ENCODE measurements around the gene PALM3. TPM values are rescaled to one million over a fixed set of nuclear protein-coding genes. Genes with fewer than 3 reads are reported as not detected.

The PALM3 gene
- total RNA-seq, 1 experiment from 2014 or later = 21.8 TPM

GRCh38 chr19:14066134-14066533, 4.3 kb upstream of the PALM3 start:
- H3K9me3 ChIP-seq (ENCODE audit: low read depth, low read length, poor library complexity, severe bottlenecking) = no peaks in the 10 kb centered on the region
- H3K27ac ChIP-seq (ENCODE audit: low read depth, low read length, poor library complexity, severe bottlenecking) = no peak overlapping the region
- H3K27me3 ChIP-seq (replicated peaks; ENCODE audit: insufficient read depth, low read depth, low read length, poor library complexity) = no peaks in the 10 kb centered on the region
- no peak for DNase-seq (ENCODE audit: low spot score)
- no TSS peak for BruUV-seq (replicated peaks)
- intact Hi-C loops (cut with micrococcal nuclease; ENCODE audit: unreplicated experiment) = no loop called here
- CTCF ChIA-PET = no interaction called here
- POLR2A ChIA-PET (ENCODE audit: low non-redundant PET) = no interaction called here
- H3K4me3 ChIP-seq (ENCODE audit: low read depth, low read length, poor library complexity, severe bottlenecking) = no peak overlapping the region
- H3K36me3 ChIP-seq (ENCODE audit: insufficient read depth, low read length, poor library complexity, severe bottlenecking) = no peaks in the 10 kb centered on the region
- TF ChIP-seq, protein P1, sequence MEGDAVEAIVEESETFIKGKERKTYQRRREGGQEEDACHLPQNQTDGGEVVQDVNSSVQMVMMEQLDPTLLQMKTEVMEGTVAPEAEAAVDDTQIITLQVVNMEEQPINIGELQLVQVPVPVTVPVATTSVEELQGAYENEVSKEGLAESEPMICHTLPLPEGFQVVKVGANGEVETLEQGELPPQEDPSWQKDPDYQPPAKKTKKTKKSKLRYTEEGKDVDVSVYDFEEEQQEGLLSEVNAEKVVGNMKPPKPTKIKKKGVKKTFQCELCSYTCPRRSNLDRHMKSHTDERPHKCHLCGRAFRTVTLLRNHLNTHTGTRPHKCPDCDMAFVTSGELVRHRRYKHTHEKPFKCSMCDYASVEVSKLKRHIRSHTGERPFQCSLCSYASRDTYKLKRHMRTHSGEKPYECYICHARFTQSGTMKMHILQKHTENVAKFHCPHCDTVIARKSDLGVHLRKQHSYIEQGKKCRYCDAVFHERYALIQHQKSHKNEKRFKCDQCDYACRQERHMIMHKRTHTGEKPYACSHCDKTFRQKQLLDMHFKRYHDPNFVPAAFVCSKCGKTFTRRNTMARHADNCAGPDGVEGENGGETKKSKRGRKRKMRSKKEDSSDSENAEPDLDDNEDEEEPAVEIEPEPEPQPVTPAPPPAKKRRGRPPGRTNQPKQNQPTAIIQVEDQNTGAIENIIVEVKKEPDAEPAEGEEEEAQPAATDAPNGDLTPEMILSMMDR (conservative IDR thresholded peaks at IDR 0.05; ENCODE audit: low read depth, low read length) = no peak
- no peak for TF ChIP-seq EZH2 (IDR thresholded peaks at IDR 0.05; ENCODE audit: borderline replicate concordance, low read depth, low read length, poor library complexity, severe bottlenecking)
- no peaks in the 10 kb centered on the region for H3K4me1 ChIP-seq (ENCODE audit: insufficient read depth, low read length, poor library complexity, severe bottlenecking)

DNA sequence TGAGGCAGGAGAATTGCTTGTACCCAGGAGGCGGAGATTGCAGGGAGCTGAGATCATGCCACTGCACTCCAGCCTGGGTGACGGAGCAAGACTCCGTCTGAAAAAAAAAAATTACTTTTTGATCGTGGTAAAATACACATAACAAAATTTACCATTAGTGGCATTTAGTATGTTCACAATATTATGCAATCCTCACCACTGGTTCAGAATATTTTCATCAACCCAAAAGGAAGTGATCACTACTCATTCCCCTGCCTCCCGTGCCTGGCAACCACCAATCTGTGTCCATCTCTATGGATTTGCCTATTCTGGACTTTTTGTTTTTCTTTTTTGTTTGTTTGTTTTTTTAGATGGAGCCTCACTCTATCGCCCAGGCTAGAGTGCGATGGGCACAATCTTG, 1.2 kb upstream of the PALM3 start:
- Histone ChIP-seq H3K36me3 (ENCODE audit: insufficient read depth, low read length, poor library complexity, severe bottlenecking) (no peaks in the 10 kb centered on the region), H3K9me3 (ENCODE audit: low read depth, low read length, poor library complexity, severe bottlenecking) (no peaks in the 10 kb centered on the region), H3K27me3 (replicated peaks; ENCODE audit: insufficient read depth, low read depth, low read length, poor library complexity) (no peaks in the 10 kb centered on the region), H3K4me1 (ENCODE audit: insufficient read depth, low read length, poor library complexity, severe bottlenecking) (peaks cover 8% of the 10 kb centered on the region), H3K27ac (ENCODE audit: low read depth, low read length, poor library complexity, severe bottlenecking) (no peak overlapping the region), H3K4me3 (ENCODE audit: low read depth, low read length, poor library complexity, severe bottlenecking) (no peak overlapping the region)
- no peak for TF ChIP-seq EZH2 (IDR thresholded peaks at IDR 0.05; ENCODE audit: borderline replicate concordance, low read depth, low read length, poor library complexity, severe bottlenecking)
- TF ChIP-seq, protein P1 (conservative IDR thresholded peaks at IDR 0.05; ENCODE audit: low read depth, low read length) = no peak
- POLR2A ChIA-PET (ENCODE audit: low non-redundant PET) = no interaction called here
- DNase-seq (ENCODE audit: low spot score) = no peak
- intact Hi-C loops (cut with micrococcal nuclease; ENCODE audit: unreplicated experiment) = no loop called here
- BruUV-seq (replicated peaks) = no TSS peak
- CTCF ChIA-PET = no interaction called here

GRCh38 chr19:14062558-14062855, 631 bp upstream of the PALM3 start:
- no TSS peak for BruUV-seq (replicated peaks)
- no peak for DNase-seq (ENCODE audit: low spot score)
- Histone ChIP-seq H3K27me3 (replicated peaks; ENCODE audit: insufficient read depth, low read depth, low read length, poor library complexity) (no peaks in the 10 kb centered on the region), H3K4me1 (ENCODE audit: insufficient read depth, low read length, poor library complexity, severe bottlenecking) (peaks cover 12% of the 10 kb centered on the region), H3K27ac (ENCODE audit: low read depth, low read length, poor library complexity, severe bottlenecking) (no peak overlapping the region), H3K4me3 (ENCODE audit: low read depth, low read length, poor library complexity, severe bottlenecking) (no peak overlapping the region), H3K9me3 (ENCODE audit: low read depth, low read length, poor library complexity, severe bottlenecking) (no peaks in the 10 kb centered on the region), H3K36me3 (ENCODE audit: insufficient read depth, low read length, poor library complexity, severe bottlenecking) (no peaks in the 10 kb centered on the region)
- intact Hi-C loops (cut with micrococcal nuclease; ENCODE audit: unreplicated experiment) = no loop called here
- no peak for TF ChIP-seq EZH2 (IDR thresholded peaks at IDR 0.05; ENCODE audit: borderline replicate concordance, low read depth, low read length, poor library complexity, severe bottlenecking)
- TF ChIP-seq, protein P1 (conservative IDR thresholded peaks at IDR 0.05; ENCODE audit: low read depth, low read length) = no peak
- POLR2A ChIA-PET (ENCODE audit: low non-redundant PET) = no interaction called here
- CTCF ChIA-PET = interaction anchor here (1.5 kb wide), 1 partner anchor 8 kb away, joined by 3 read pairs; no protein-coding TSS in a partner anchor
